Cardiac muscle cell (in vitro differentiated cells and primary cell): Measurements from ENCODE around the gene GPR37L1. TPM values are rescaled to one million over a fixed set of nuclear protein-coding genes. Genes with fewer than 3 reads are reported as not detected.
"Not testable (repeated sequence)": the region's sequence is repeated elsewhere in the genome, so short reads cannot be mapped to it uniquely, and the experiment has no call there.

ENCODE experiments used
- DNase-seq, 2 donors: peaks; one replicate each; pipeline versions ENCODE4 v3.0.0 to v3.0.0-alpha.2; 2010 to 2017; ENCODE audit warnings: low read depth in 1 of 2, low spot score in 1 of 2
- H3K27ac ChIP-seq: fragments of 200-600 bp; sonication (generic); 2 replicates; pipeline ENCODE4 v1.5.1; 2016
- H3K27me3 ChIP-seq: fragments of 200-600 bp; sonication (generic); 2 replicates; pipeline ENCODE4 v1.6.0; 2016; ENCODE audit warnings: control low read depth
- H3K36me3 ChIP-seq: fragments of 200-600 bp; sonication (generic); 2 replicates; pipeline ENCODE4 v1.5.1; 2016; ENCODE audit warnings: control low read depth
- H3K4me1 ChIP-seq: fragments of 200-600 bp; sonication (generic); 2 replicates; pipeline ENCODE4 v1.8.1; 2017; ENCODE audit warnings: low read depth, mild to moderate bottlenecking, mixed run types
- H3K4me3 ChIP-seq: fragments of 200-600 bp; sonication (generic); 2 replicates; pipeline ENCODE4 v1.5.1; 2016; ENCODE audit warnings: mild to moderate bottlenecking
- H3K9me3 ChIP-seq: fragments of 200-600 bp; sonication (generic); 2 replicates; pipeline ENCODE4 v1.5.1; 2017; ENCODE audit warnings: low read depth, mild to moderate bottlenecking, control low read depth
- polyA plus RNA-seq: library from polyadenylated mRNA; unstranded; fragments of >200 nt; fragmentation: Nextera tagmentation; extraction: Ambion mirVana; gene quantifications from 2 replicates; pipeline ENCODE4 v1.2.1, GENCODE V29; 2016
- total RNA-seq: library from RNA; depleted of rRNA; stranded (reverse); fragments of >200 nt; gene quantifications from 2 replicates; pipeline ENCODE4 v1.2.3, GENCODE V29; 2016
- TF ChIP-seq, protein P1 (sequence below): IDR thresholded peaks from 2 replicates; pipeline ENCODE4 v1.5.1; 2012; ENCODE audit warnings: low read depth, mild to moderate bottlenecking, low read length

GPR37L1 gene
- total and polyA plus RNA-seq, 2 experiments from 2014 or later, result not detected

DNA sequence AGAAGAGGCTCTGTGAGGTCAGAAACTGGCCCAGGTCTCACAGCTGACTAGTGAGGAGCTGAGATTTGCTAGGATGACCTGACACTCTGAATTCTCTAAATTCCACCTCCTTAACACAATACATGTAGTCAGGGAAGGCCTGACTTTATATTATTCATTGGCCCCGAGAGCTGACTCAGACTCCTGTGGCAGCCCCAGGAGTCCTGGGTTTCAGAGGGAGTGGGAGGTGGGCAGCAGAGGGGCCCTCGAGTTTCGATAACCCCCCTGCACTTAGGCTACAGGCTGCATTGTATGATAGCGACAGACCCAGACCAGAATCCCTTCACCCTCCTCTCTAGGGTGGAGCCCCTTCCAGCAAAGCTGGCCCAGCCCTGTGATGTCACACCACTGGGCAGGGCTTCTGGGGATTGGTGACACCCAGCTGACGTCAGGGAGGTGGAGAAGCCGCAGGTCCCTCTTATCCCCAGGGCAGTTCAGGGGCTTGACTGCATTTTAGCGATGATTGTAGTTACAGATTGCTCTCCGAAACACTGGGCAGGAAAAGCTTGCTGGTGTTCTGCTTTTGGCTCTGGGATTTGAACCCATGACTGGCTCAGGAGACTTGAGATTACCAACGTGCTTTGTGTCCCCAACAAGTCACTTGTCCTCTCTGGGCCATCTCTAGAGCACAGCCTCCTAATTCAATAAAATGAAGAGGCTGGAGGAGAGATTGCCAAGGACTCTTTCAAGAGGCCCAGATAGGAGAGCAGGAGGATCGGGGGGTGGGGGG lies 17.0 kb upstream of the GPR37L1 start:
- Histone ChIP-seq H3K4me1 (peaks cover 18% of the 10 kb centered on the region), H3K9me3 (no peaks in the 10 kb centered on the region), H3K4me3 (no peak overlapping the region), H3K36me3 (no peaks in the 10 kb centered on the region), H3K27me3 (no peaks in the 10 kb centered on the region), H3K27ac (peak overlapping the region; percentile 58)
- DNase-seq, result peak; percentile 43 to 72
- TF ChIP-seq, protein P1, sequence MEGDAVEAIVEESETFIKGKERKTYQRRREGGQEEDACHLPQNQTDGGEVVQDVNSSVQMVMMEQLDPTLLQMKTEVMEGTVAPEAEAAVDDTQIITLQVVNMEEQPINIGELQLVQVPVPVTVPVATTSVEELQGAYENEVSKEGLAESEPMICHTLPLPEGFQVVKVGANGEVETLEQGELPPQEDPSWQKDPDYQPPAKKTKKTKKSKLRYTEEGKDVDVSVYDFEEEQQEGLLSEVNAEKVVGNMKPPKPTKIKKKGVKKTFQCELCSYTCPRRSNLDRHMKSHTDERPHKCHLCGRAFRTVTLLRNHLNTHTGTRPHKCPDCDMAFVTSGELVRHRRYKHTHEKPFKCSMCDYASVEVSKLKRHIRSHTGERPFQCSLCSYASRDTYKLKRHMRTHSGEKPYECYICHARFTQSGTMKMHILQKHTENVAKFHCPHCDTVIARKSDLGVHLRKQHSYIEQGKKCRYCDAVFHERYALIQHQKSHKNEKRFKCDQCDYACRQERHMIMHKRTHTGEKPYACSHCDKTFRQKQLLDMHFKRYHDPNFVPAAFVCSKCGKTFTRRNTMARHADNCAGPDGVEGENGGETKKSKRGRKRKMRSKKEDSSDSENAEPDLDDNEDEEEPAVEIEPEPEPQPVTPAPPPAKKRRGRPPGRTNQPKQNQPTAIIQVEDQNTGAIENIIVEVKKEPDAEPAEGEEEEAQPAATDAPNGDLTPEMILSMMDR, result no peak

DNA sequence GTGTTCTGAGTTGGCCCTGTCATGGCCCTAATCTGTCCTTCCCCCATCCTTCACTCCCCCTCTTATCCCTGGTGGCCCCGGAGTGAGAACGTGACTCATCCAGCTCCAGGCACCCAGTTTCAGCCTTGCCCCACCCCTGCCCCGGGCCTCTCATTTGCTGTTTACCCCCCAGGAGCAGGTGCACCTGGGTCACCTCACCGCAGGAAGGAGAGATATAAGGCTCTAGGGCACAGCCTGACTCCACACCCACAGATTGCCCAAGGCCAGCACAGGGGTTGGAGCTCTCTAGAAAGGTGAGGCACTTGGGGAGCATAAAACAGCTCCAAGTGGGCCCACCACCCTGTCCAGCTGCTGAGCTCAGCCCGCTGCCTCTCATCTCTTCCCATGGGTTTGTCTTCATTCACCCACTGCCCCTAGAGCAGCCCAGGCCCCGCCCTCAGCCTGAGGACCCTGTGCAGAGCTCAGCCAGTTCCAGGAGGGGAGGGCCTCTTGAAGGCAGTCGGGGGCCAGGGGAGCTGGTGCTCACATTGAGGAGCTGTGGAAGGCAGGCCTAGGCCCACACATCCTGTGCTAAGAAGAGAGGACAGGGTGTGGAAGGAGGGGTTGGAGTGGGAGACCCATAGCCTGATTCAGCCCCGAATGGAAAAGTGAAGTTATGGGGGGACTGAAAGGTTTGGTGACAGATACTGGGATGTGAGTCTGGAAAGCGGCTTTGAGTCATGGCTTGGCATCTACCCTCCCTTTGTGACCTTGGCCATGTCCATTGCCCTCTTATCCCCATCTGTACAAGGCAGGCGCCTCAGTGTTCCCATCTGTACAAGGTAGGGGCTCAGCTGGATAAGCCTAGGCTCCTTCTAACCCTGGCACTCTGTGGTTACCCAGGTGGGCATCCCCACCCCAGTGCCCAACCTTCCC lies 16.1 kb upstream of the GPR37L1 start:
- H3K27me3 ChIP-seq, result no peaks in the 10 kb centered on the region
- peaks cover 18% of the 10 kb centered on the region for H3K4me1 ChIP-seq
- no peak for DNase-seq
- H3K9me3 ChIP-seq, result no peaks in the 10 kb centered on the region
- peak overlapping the region; percentile 58 for H3K27ac ChIP-seq
- no peak overlapping the region for H3K4me3 ChIP-seq
- no peaks in the 10 kb centered on the region for H3K36me3 ChIP-seq
- TF ChIP-seq, protein P1, result no peak

DNA sequence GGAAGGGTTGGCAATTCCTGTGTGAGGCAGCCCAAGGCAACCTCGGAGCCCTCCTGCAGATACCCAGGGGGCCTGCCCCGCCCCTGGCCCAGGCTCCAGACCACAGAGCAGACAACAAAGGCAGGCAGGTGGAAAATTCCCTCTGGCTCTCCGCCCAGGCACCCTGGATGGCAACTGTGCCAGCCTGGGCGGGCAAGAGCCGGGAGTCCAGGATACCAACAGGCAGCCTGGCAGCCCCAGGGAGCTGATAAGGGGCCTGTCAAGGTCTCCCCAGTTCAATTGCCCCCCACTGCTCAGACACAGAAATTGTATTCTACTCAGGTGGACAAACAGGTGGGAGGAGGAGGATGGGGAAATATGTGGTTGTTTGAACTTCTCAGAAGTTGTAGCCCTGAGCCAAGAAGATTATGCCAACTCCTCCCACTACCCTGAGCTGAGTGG lies 15.4 kb upstream of the GPR37L1 start:
- no peak for DNase-seq
- Histone ChIP-seq H3K4me3 (no peak overlapping the region), H3K27ac (peak overlapping the region; percentile 62), H3K27me3 (no peaks in the 10 kb centered on the region), H3K36me3 (no peaks in the 10 kb centered on the region), H3K4me1 (peaks cover 18% of the 10 kb centered on the region), H3K9me3 (no peaks in the 10 kb centered on the region)
- TF ChIP-seq, protein P1, result no peak

DNA sequence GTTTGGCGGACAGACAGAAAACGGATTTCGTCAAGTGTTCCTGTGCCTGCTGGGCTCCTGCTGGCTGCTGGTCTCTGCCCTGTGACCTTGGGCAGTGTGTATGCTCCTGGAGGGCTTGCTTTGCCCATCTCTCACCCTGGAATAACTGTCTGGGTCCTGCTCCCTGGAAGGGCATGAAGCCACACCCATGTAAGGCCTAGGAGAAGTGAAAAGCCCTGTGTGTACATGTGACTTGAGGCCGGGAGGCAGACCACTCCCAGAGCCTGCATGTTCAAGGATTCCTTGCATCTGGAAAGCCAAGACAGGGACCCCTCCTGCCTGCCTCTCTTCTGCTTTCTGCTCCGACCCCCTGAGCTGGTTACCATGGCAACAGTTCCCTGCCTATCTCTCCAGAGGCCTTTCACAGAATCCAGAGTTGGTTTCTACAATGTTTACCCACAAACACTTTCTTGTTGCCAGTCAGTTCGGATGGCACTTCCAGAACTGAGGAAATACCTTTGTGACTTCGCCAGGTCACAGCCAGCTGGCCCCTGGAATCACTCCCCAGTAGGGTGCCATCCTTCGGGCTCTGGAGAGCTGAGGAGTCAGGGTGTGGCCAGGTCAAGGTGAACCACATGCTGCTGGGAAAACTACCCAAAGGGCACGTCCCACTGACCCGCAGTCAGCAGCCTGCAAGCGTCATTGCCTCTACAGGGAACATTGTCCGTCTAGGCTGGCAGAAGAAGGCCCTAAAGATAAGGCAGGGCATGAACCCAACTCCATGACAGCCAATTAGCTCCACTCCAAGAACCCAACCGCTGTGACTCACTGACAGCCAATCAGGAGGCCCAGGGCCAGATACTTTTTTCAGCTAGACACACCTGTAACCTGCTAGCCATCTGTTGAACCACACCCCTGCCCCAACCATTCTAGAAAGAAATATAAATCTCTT lies 14.7 kb upstream of the GPR37L1 start:
- H3K4me3 ChIP-seq, result no peak overlapping the region
- peaks cover 23% of the 10 kb centered on the region for H3K4me1 ChIP-seq
- no peaks in the 10 kb centered on the region for H3K27me3 ChIP-seq
- H3K36me3 ChIP-seq, result no peaks in the 10 kb centered on the region
- DNase-seq, result peak in 1 of 2 donors; percentile 19
- TF ChIP-seq, protein P1, result no peak
- H3K27ac ChIP-seq, result peak overlapping the region; percentile 62
- H3K9me3 ChIP-seq, result no peaks in the 10 kb centered on the region

DNA sequence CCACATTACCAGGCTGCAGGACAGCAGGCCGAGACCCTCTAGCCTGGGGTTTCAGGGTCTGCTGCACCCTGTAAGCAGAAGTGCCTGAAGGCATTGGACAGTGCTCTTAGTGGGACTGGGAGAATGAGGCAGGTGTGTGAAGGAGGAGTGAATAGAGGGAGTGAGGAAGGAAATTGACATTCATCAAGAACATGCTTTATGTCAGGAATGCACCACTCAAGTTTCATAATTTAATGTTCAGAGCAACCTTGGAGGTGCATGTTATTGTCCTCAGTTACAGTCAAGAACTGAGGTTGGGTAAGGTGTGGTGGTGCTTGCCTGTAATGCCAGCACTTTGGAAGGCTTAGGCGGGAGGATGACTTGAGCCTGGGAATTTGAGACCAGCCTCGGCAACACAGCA lies 11.7 kb upstream of the GPR37L1 start:
- H3K27me3 ChIP-seq, result no peaks in the 10 kb centered on the region
- H3K9me3 ChIP-seq, result no peaks in the 10 kb centered on the region
- H3K4me1 ChIP-seq, result peaks cover 18% of the 10 kb centered on the region
- H3K27ac ChIP-seq, result no peak overlapping the region
- no peaks in the 10 kb centered on the region for H3K36me3 ChIP-seq
- H3K4me3 ChIP-seq, result no peak overlapping the region
- DNase-seq, result no peak
- TF ChIP-seq, protein P1, result no peak

DNA sequence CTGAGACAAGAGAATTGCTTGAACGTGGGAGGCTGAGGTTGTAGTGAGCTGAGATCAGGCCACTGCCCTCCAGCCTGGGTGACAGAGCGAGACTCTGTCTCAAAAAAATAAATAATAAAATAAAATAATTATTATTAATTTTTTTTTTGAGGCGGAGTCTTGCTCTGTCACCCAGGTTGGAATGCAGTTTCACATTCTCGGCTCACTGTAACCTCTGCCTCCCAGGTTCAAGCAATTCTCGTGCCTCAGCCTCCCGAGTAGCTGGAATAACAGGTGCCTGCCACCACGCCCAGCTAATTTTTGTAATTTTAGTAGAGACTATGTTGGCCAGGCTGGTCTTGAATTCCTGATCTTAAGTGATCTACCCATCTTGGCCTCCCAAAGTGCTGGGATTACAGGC lies 11.1 kb upstream of the GPR37L1 start:
- H3K27me3 ChIP-seq, H3K36me3 ChIP-seq, H3K9me3 ChIP-seq, DNase-seq, H3K27ac ChIP-seq, H3K4me3 ChIP-seq: not testable (repeated sequence)
- peaks cover 17% of the 10 kb centered on the region for H3K4me1 ChIP-seq
